Keratinocyte (primary cell): Measurements from ENCODE around the gene EIF4E2. TPM values are rescaled to one million over a fixed set of nuclear protein-coding genes. Genes with fewer than 3 reads are reported as not detected.

Experiments used
- DNase-seq: peaks from one replicate; pipeline ENCODE4 v3.0.0-alpha.2; 2011; ENCODE audit warnings: low read depth, missing footprints, low spot score
- FAIRE-seq: peaks from 2 replicates; lab custom pipeline; 2011; peaks lifted over from hg19 to GRCh38; lab: Jason Lieb, UNC
- H2AFZ ChIP-seq: 2 replicates; pipeline ENCODE4 v1.6.0; 2012; ENCODE audit warnings: low read length, control low read depth, inconsistent platforms; ENCODE audit not compliant: control insufficient read depth
- H3K27ac ChIP-seq: 2 replicates; pipeline ENCODE4 v1.5.1; 2011; ENCODE audit warnings: low read length; ENCODE audit not compliant: control insufficient read depth, insufficient read depth
- H3K27me3 ChIP-seq: 3 replicates; pipeline ENCODE4 v1.6.0; 2011; ENCODE audit warnings: low read length; ENCODE audit not compliant: control insufficient read depth, insufficient read depth; ENCODE audit errors: extremely low read depth
- H3K36me3 ChIP-seq, 2 experiments: 2 replicates in 1 of 2; 3 replicates in 1 of 2; pipeline ENCODE4 v1.5.1; 2011; ENCODE audit warnings: low read length in 2 of 2, mild to moderate bottlenecking in 1 of 2; ENCODE audit not compliant: control insufficient read depth in 2 of 2, insufficient read depth in 2 of 2; ENCODE audit errors: extremely low read depth in 1 of 2
- H3K4me1 ChIP-seq: 3 replicates; pipeline ENCODE4 v1.5.1; 2011; ENCODE audit warnings: low read length; ENCODE audit not compliant: control insufficient read depth, insufficient read depth; ENCODE audit errors: extremely low read depth
- H3K4me2 ChIP-seq: 3 replicates; pipeline ENCODE4 v1.6.0; 2011; ENCODE audit warnings: low read depth, low read length; ENCODE audit not compliant: control insufficient read depth, insufficient read depth; ENCODE audit errors: extremely low read depth
- H3K4me3 ChIP-seq, 3 experiments: fragments of 200-600 bp in 1 of 3; sonication (generic) in 1 of 3; 2 replicates in 2 of 3; 3 replicates in 1 of 3; pipeline ENCODE4 v1.5.1; 2011 to 2016; ENCODE audit warnings: low read length in 3 of 3, mild to moderate bottlenecking in 3 of 3, control low read depth in 2 of 3, inconsistent platforms in 1 of 3, low read depth in 1 of 3, mixed read lengths in 1 of 3, mixed run types in 1 of 3, moderate library complexity in 1 of 3; ENCODE audit not compliant: control insufficient read depth in 2 of 3, insufficient read depth in 2 of 3; ENCODE audit errors: extremely low read depth in 1 of 3
- H3K79me2 ChIP-seq: 2 replicates; pipeline ENCODE4 v1.6.0; 2012; ENCODE audit warnings: low read length; ENCODE audit not compliant: control insufficient read depth, insufficient read depth
- H3K9ac ChIP-seq: 3 replicates; pipeline ENCODE4 v1.6.0; 2011; ENCODE audit warnings: low read length; ENCODE audit not compliant: control insufficient read depth, insufficient read depth; ENCODE audit errors: extremely low read depth
- H3K9me1 ChIP-seq: 3 replicates; pipeline ENCODE4 v1.6.0; 2011; ENCODE audit warnings: low read length; ENCODE audit not compliant: control insufficient read depth, insufficient read depth; ENCODE audit errors: extremely low read depth
- H3K9me3 ChIP-seq: 2 replicates; pipeline ENCODE4 v1.5.1; 2012; ENCODE audit warnings: low read depth, low read length; ENCODE audit not compliant: control insufficient read depth
- H4K20me1 ChIP-seq: 3 replicates; pipeline ENCODE4 v1.6.0; 2011; ENCODE audit warnings: low read length; ENCODE audit not compliant: control insufficient read depth, insufficient read depth; ENCODE audit errors: extremely low read depth
- EZH2 ChIP-seq: IDR thresholded peaks from one replicate; pipeline ENCODE4 v1.6.1; 2012; ENCODE audit warnings: inconsistent platforms, mild to moderate bottlenecking, low read length, moderate library complexity
- dilution Hi-C: fragments of 300-500 bp; cut with MboI; formaldehyde crosslinking; loops from one replicate; pipeline ENCODE4 v1.7.0; 2020; ENCODE audit warnings: low sequenced_read_pairs; ENCODE audit not compliant: extremely low pct_ligation_motif_present
- polyA plus RNA-seq, 5 experiments: library from polyadenylated mRNA; depleted of rRNA in 3 of 5; stranded (reverse) in 3 of 5; stranded (forward) in 1 of 5; unstranded in 1 of 5; fragments of >200 nt; gene quantifications; 1 replicate in 1 of 5; 2 replicates in 3 of 5; 3 replicates in 1 of 5; pipeline versions ENCODE4 v1.2.1 to v1.2.3, GENCODE V29; 2011 to 2012; ENCODE audit warnings: missing spikeins in 2 of 5, low read depth in 1 of 5, low replicate concordance in 1 of 5
- TF ChIP-seq, protein P1 (sequence below), 3 experiments: IDR thresholded peaks in 1 of 3; conservative IDR thresholded peaks in 1 of 3; optimal IDR thresholded peaks in 1 of 3; 2 replicates in 2 of 3; 3 replicates in 1 of 3; pipeline versions ENCODE3 to v1.5.1; 2011; ENCODE audit warnings: low read length in 3 of 3, mild to moderate bottlenecking in 3 of 3, moderate library complexity in 2 of 3, control low read depth in 1 of 3, inconsistent platforms in 1 of 3; ENCODE audit not compliant: insufficient read depth in 2 of 3; ENCODE audit errors: extremely low read depth in 1 of 3

Gene EIF4E2
- polyA plus RNA-seq, 1 donor (not counting 4 experiments of a cell fraction or from before 2014, with no cell fraction given), result 79.2 TPM

DNA sequence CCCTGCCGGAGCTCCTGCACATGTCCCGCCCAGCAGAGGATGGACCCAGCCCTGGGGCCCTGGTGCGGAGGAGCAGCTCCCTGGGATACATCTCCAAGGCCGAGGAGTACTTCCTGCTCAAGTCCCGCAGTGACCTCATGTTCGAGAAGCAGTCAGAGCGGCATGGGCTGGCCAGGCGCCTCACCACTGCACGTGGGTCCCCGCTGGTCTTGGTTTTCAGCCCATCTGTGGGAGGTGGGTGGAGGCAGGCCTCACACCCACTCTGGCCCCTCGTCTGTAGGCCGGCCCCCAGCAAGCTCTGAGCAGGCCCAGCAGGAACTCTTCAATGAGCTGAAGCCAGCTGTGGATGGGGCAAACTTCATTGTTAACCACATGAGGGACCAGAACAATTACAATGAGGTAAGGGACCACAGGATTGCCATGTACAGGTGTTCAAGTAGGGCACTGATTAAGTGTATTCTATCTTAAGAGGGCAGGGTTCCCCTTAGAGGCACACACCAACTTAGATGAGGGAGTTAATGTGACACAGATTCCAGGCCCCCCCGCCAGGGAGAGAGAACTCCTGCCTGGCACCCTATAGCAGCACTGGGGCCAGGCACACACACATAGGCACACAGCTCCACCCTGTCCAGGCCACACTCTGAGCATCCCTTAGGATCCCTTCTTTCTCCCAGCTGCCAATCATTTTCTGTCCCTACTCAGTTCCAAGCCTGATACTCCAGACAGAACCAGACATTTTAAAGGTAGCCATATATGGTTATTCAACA is 16.4 kb upstream of the EIF4E2 start:
- no peak overlapping the region for H3K4me2 ChIP-seq
- H2AFZ ChIP-seq, result no peak overlapping the region
- no peaks in the 10 kb centered on the region for H3K36me3 ChIP-seq
- TF ChIP-seq EZH2, result no peak
- TF ChIP-seq, protein P1, sequence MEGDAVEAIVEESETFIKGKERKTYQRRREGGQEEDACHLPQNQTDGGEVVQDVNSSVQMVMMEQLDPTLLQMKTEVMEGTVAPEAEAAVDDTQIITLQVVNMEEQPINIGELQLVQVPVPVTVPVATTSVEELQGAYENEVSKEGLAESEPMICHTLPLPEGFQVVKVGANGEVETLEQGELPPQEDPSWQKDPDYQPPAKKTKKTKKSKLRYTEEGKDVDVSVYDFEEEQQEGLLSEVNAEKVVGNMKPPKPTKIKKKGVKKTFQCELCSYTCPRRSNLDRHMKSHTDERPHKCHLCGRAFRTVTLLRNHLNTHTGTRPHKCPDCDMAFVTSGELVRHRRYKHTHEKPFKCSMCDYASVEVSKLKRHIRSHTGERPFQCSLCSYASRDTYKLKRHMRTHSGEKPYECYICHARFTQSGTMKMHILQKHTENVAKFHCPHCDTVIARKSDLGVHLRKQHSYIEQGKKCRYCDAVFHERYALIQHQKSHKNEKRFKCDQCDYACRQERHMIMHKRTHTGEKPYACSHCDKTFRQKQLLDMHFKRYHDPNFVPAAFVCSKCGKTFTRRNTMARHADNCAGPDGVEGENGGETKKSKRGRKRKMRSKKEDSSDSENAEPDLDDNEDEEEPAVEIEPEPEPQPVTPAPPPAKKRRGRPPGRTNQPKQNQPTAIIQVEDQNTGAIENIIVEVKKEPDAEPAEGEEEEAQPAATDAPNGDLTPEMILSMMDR (optimal IDR thresholded peaks at IDR 0.05 in 1 of 3, IDR thresholded peaks at IDR 0.05 in 1 of 3, conservative IDR thresholded peaks at IDR 0.05 in 1 of 3; ENCODE audit: extremely low read depth in 1 of 3, insufficient read depth in 2 of 3, low read length in 3 of 3), result no peak
- no peak overlapping the region for H3K4me3 ChIP-seq
- H4K20me1 ChIP-seq, result no peaks in the 10 kb centered on the region
- peaks cover under 1% of the 10 kb centered on the region for H3K4me1 ChIP-seq
- no peaks in the 10 kb centered on the region for H3K9me1 ChIP-seq
- no peaks in the 10 kb centered on the region for H3K79me2 ChIP-seq
- H3K9ac ChIP-seq, result no peak overlapping the region
- H3K27ac ChIP-seq, result no peak overlapping the region
- DNase-seq, result no peak
- FAIRE-seq, result no peak
- no peaks in the 10 kb centered on the region for H3K27me3 ChIP-seq
- no peaks in the 10 kb centered on the region for H3K9me3 ChIP-seq
- dilution Hi-C loops, result no loop called here

DNA sequence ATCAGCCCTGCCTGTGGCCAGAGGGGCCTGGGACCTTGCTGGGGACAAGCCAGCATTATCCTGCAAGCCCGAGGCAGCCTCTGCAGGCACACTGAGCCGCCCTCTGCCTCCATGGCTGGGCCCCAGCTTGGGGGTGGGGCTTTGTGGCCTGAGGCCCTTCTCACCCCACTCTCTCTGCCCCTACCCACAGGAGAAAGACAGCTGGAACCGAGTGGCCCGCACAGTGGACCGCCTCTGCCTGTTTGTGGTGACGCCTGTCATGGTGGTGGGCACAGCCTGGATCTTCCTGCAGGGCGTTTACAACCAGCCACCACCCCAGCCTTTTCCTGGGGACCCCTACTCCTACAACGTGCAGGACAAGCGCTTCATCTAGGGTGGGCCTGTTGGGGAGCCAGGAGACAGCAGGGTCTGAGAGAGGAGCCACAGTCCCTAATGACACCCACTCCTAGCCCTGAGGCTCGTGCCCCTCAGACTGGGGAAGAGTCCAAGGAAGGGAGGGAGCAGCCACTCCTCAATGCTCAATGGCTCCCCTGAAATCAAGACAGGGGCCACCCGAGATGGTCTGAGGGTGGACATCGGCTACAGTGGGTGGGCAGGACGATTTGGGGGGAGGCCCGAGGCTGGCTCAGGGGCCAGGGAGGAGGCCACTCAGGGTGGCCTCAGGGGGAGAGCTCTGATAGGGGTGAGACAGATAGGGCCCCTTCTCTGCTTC is 15.4 kb upstream of the EIF4E2 start:
- Histone ChIP-seq H3K9me1 (no peaks in the 10 kb centered on the region), H3K36me3 (no peaks in the 10 kb centered on the region), H3K4me2 (no peak overlapping the region), H3K27ac (no peak overlapping the region), H3K9ac (no peak overlapping the region), H3K27me3 (no peaks in the 10 kb centered on the region), H4K20me1 (no peaks in the 10 kb centered on the region), H3K4me1 (peaks cover 3% of the 10 kb centered on the region), H3K79me2 (no peaks in the 10 kb centered on the region), H3K9me3 (no peaks in the 10 kb centered on the region), H2AFZ (no peak overlapping the region), H3K4me3 (no peak overlapping the region)
- DNase-seq (no peak), FAIRE-seq (no peak)
- dilution Hi-C loops, result no loop called here
- no peak for TF ChIP-seq EZH2
- TF ChIP-seq, protein P1 (optimal IDR thresholded peaks at IDR 0.05 in 1 of 3, IDR thresholded peaks at IDR 0.05 in 1 of 3, conservative IDR thresholded peaks at IDR 0.05 in 1 of 3; ENCODE audit: extremely low read depth in 1 of 3, insufficient read depth in 2 of 3, low read length in 3 of 3), result no peak
